ENCODE results near the gene TRMT10B.

The TRMT10B gene

GRCh38 chr9:37800631-37801286 is 47.2 kb downstream of the TRMT10B start, which contains the start of gene DCAF10:
Gene DCAF10, plus strand, starts transcription at chr9:37800797. Its CDS starts 70 bp downstream, at chr9:37800867.
- peak within 1 kb of the TSS; percentile 76 for H3K27ac ChIP-seq (ENCODE audit: extremely low read depth, low read depth, low read length)
- ChIA-PET CTCF (no interaction called here), POLR2A (interaction anchor here (0.7 to 3.6 kb wide), 11 partner anchors 11 to 819 kb away, joined by 3 to 44 read pairs (median 4); partner anchors contain the start of genes ANKRD18A, EXOSC3, POLR1E and SLC25A51)
- no peaks in the 10 kb centered on the region for H3K4me1 ChIP-seq (ENCODE audit: control insufficient read depth, insufficient read depth, low read length)
- H3K4me3 ChIP-seq (ENCODE audit: low read depth, low read length) = peak within 1 kb of the TSS; percentile 55
- H3K9me3 ChIP-seq (ENCODE audit: control insufficient read depth, insufficient read depth, low read depth, low read length) = no peaks in the 10 kb centered on the region
- H3K36me3 ChIP-seq (ENCODE audit: control insufficient read depth in 2 of 2, insufficient read depth in 1 of 2, low read length in 2 of 2) = peaks cover 0 to 4% of the 10 kb centered on the region in 2 experiments; a peak in 1 of 3 replicates
- TF ChIP-seq MEIS1 (CRISPR knock-in tag; IDR thresholded peaks at IDR 0.05; ENCODE audit: borderline replicate concordance) (no peak), ZNF239 (tag by site-specific recombination; IDR thresholded peaks at IDR 0.05) (no peak), KLF10 (tag by site-specific recombination; IDR thresholded peaks at IDR 0.05) (peak; percentile 69), ZNF837 (tag by site-specific recombination; IDR thresholded peaks at IDR 0.05) (0 out of 2 replicates have a peak, but pooled peaks have one; percentile 60), IKZF3 (tag by site-specific recombination; IDR thresholded peaks at IDR 0.05) (peak; percentile 91), ZNF76 (tag by site-specific recombination; IDR thresholded peaks at IDR 0.05; ENCODE audit: borderline replicate concordance, low read depth) (peak; percentile 81), GLIS2 (tag by site-specific recombination; IDR thresholded peaks at IDR 0.05) (peak; percentile 60), ZNF530 (tag by site-specific recombination; IDR thresholded peaks at IDR 0.05; ENCODE audit: low read depth) (no peak), ZNF169 (tag by site-specific recombination; IDR thresholded peaks at IDR 0.05) (no peak), ZBTB48 (tag by site-specific recombination; IDR thresholded peaks at IDR 0.05) (peak; percentile 88), ZNF449 (tag by site-specific recombination; IDR thresholded peaks at IDR 0.05) (peak; percentile 46; the same call in 1 of the 2 replicates), SCRT2 (tag by site-specific recombination; IDR thresholded peaks at IDR 0.05) (peak; percentile 73), ZNF416 (tag by site-specific recombination; IDR thresholded peaks at IDR 0.05) (no peak), ZNF184 (tag by site-specific recombination; IDR thresholded peaks at IDR 0.05) (peak; percentile 77; the same call in 1 of the 2 replicates), ZNF510 (tag by site-specific recombination; IDR thresholded peaks at IDR 0.05; ENCODE audit: insufficient replicate concordance) (no peak), GLIS1 (tag by site-specific recombination; IDR thresholded peaks at IDR 0.05) (no peak), RBAK (tag by site-specific recombination; IDR thresholded peaks at IDR 0.05) (no peak), PRDM4 (tag by site-specific recombination; IDR thresholded peaks at IDR 0.05) (peak; percentile 77; the same call in 1 of the 2 replicates), ZNF221 (tag by site-specific recombination; IDR thresholded peaks at IDR 0.05; ENCODE audit: borderline replicate concordance) (no peak), ZNF785 (tag by site-specific recombination; IDR thresholded peaks at IDR 0.05) (no peak), ZNF132 (tag by site-specific recombination; IDR thresholded peaks at IDR 0.05; ENCODE audit: borderline replicate concordance) (no peak), CTCF (tag by site-specific recombination; IDR thresholded peaks at IDR 0.05) (peak; percentile 57), ZNF473 (tag by site-specific recombination; IDR thresholded peaks at IDR 0.05) (no peak), ZFP69B (tag by site-specific recombination; IDR thresholded peaks at IDR 0.05) (peak; percentile 80), ZBTB1 (tag by site-specific recombination; IDR thresholded peaks at IDR 0.05) (peak; percentile 92), ZNF48 (tag by site-specific recombination; IDR thresholded peaks at IDR 0.05) (no peak), ZNF670 (tag by site-specific recombination; IDR thresholded peaks at IDR 0.05; ENCODE audit: low read depth) (no peak)
- TF ChIP-seq, protein P1, sequence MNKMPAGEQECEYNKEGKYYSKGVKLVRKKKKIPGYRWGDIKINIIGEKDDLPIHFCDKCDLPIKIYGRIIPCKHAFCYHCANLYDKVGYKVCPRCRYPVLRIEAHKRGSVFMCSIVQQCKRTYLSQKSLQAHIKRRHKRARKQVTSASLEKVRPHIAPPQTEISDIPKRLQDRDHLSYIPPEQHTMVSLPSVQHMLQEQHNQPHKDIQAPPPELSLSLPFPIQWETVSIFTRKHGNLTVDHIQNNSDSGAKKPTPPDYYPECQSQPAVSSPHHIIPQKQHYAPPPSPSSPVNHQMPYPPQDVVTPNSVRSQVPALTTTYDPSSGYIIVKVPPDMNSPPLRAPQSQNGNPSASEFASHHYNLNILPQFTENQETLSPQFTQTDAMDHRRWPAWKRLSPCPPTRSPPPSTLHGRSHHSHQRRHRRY (tag by site-specific recombination; IDR thresholded peaks at IDR 0.05) = peak; percentile 49; the same call in 1 of the 2 replicates
- TF ChIP-seq, protein P2, sequence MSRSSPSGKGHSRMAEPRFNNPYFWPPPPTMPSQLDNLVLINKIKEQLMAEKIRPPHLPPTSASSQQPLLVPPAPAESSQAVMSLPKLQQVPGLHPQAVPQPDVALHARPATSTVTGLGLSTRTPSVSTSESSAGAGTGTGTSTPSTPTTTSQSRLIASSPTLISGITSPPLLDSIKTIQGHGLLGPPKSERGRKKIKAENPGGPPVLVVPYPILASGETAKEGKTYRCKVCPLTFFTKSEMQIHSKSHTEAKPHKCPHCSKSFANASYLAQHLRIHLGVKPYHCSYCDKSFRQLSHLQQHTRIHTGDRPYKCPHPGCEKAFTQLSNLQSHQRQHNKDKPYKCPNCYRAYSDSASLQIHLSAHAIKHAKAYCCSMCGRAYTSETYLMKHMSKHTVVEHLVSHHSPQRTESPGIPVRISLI (tag by site-specific recombination; IDR thresholded peaks at IDR 0.05) = peak; percentile 80
- TF ChIP-seq, protein P3, sequence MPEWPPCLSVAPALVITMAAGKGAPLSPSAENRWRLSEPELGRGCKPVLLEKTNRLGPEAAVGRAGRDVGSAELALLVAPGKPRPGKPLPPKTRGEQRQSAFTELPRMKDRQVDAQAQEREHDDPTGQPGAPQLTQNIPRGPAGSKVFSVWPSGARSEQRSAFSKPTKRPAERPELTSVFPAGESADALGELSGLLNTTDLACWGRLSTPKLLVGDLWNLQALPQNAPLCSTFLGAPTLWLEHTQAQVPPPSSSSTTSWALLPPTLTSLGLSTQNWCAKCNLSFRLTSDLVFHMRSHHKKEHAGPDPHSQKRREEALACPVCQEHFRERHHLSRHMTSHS (tag by site-specific recombination; IDR thresholded peaks at IDR 0.05) = no peak
